NCI-H2081 (cell line): ENCODE data around the gene IGLL1.
"Not testable (repeated sequence)": the region's sequence is repeated elsewhere in the genome, so short reads cannot be mapped to it uniquely, and the experiment has no call there.

Experiments used
- DNase-seq, 2 experiments: peaks; one replicate each; lab custom pipeline; 2025; lab: John Stamatoyannopoulos, UW

Gene IGLL1

GRCh38 chr22:23562186-23562585, 17.9 kb downstream of the IGLL1 start:
- DNase-seq, result no peak

DNA sequence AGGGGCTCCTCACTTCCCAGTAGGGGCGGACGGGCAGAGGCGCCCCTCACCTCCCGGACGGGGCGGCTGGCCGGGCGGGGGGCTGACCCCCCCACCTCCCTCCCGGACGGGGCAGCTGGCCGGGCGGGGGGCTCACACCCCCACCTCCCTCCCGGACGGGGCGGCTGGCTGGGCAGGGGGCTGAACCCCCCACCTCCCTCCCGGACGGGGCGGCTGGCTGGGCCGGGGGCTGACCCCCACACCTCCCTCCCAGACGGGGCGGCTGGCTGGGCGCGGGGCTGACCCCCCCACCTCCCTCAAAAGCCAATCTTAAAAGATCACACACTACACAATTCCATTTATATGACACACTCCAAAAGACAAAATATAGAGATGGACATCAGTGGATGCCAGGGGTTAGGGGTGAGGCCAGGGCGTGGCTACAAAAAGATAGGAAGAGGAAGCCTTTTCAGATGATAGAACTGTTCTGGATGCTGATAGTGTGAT, 19.0 kb downstream of the IGLL1 start:
- not testable (repeated sequence) for DNase-seq

DNA sequence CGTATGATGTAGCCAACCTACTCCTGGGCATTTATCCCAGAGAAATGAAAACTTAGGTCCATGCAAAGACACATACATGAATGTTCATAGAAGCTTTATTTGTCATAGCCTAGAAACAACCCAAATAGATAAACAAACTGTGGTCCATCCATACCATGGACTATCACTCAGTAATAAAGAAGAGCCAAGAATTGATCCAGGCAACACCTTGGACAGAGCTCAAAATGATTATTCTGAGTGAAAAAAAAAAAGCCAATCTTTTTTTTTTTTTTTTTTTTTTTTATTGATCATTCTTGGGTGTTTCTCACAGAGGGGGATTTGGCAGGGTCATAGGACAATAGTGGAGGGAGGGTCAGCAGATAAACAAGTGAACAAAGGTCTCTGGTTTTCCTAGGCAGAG, 19.9 kb downstream of the IGLL1 start:
- not testable (repeated sequence) for DNase-seq

GRCh38 chr22:23557467-23557866, 22.6 kb downstream of the IGLL1 start:
- no peak for DNase-seq

DNA sequence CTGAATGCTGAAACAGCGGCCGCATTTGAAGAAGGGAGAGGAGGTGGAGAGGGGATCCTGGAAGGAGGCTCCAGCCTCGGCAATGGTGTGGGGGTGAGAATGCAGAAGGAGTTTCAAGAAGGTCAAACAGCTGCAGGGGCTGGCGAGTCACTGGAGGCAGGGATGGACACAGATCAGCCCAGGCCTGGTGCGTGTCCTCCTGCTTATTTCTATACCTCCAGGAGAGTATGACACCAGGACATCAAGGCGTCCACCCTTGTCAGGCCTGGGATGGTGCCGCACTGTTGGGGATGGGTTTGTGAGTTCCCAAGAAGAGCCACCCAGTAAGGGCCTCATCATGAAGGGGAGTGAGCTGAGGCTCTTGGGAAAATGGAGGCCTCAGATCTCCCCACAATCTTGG, 23.1 kb downstream of the IGLL1 start:
- DNase-seq, result no peak

- no peak for DNase-seq
Measured at GRCh38 chr22:23556026-23556620, 24.0 kb downstream of the IGLL1 start.

- DNase-seq, result no peak
Measured at GRCh38 chr22:23555118-23555517, 25.0 kb downstream of the IGLL1 start.

DNA sequence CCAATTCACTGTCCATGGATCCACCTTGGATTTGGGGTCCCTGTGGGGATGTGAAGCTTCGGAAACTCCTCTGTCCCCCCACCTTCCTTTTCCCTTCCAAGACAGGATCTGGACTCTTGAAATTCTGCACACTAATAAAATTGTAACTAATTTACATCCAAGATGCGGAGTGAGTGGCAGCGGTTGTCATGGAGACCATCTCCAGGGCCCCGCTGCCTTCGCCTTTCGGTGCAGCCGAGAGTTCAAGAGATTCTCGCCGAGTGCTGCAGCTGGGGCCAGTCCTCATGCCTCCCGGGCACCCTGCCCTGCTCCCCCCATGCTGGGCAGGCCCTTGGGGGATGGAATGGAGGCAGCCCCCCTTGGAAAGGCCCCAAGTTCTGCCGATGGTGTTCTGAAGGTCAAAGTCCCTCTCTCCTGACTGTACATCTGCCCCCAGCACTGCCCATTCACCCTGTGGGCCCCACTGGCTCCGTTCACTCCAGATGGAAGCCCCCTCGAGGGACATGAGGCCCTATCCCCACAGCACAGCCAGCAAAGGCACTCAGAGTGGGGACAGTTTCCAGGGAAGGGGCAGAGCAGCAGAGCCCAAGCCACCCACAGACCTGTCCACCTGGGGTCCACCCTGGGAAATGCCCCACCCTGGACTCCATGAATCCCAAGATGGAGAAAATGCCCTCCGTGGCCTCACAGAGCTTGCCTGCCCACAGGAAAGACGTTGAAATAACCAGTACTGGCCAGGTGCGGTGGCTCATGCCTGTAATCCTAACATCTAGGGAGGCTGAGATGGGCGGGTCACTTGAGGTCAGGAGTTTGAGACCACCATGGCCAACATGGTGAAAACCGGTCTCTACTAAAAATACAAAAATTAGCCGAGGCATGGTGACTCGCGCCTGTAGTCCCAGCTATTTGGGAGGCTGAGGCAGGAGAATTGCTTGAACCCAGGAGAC, 25.9 kb downstream of the IGLL1 start:
- no peak for DNase-seq

DNA sequence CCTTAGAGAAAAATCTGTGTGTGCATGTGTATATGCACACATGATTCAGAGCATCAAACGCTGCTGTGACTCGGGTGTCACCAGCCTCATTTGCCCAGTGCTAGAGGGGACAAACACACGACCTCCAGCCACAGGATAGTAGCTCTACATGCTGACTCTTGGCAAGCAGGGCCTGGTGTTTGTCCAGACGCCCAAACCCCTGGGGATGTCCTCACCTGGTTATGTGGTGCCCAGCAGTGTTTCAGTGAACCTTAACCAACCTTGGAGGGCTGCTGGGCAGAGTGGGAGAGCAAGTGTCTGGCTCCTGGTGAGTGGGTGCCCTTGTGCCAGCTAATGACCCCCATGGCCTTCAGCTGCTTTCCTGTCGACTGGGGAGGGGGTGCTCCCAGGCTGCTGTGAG, 26.7 kb downstream of the IGLL1 start:
- DNase-seq, result no peak

DNA sequence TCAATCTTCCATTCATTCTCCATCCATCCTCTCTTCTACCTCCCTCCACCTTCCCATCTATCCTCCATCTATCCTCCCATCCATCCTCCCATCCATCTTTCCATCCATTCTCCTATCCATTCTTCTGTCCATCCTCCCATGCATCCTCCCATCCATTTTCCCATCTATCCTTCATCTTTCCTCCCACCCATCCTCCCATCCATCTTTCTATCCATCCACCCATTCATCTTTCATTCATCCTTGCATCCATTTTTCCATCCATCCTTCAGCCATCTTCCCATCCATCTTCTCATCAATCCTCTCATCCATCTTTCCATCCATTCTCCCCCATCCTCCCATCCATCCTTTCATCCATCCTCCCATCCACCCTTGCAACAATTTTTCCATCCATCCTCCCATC, 27.5 kb downstream of the IGLL1 start:
- DNase-seq, result no peak

DNA sequence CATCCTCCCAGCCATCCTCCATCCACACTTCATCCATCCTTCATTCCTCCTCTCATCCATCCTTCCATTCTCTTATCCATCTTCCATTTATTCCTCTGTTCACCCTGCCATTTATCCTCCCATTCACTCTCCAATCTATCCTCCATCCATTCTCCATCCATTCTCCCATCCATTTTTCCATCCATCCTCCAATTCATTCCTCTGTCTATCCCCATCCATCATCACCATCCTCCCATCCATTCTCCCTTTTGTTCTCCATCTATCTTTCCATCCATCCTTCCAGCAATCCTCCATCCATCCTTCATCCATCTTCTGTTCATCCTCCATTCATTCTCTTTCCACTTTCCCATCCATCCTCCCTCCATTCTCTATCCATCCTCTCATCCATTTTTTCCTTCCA, 28.7 kb downstream of the IGLL1 start:
- DNase-seq, result no peak

DNA sequence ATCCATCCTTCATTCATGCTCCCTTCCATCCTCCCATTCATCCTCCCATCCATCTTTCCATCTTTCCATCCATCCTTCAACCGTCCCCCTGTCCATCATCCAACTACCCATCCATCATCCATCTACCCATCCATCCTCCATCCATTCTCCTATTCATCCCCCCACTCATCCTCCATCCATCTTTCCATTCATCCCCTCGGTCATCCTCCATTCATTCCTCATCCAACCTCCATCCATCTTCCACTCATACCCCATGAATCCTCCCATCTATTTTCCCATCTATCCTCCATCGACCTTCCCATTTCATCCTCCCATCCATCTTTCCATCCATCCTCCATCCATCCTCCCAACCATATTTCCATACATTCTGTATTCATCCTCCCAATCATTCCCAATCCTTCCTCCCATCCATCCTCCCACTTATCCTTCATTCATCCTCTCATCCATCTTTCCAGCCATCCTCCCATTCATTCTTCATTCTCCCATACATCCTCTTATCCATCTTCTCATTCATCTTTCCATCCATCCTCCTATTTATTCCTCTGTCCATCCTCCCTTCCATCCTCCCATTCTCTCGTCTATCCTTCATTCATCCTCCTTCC, 29.9 kb downstream of the IGLL1 start:
- DNase-seq, result no peak

DNA sequence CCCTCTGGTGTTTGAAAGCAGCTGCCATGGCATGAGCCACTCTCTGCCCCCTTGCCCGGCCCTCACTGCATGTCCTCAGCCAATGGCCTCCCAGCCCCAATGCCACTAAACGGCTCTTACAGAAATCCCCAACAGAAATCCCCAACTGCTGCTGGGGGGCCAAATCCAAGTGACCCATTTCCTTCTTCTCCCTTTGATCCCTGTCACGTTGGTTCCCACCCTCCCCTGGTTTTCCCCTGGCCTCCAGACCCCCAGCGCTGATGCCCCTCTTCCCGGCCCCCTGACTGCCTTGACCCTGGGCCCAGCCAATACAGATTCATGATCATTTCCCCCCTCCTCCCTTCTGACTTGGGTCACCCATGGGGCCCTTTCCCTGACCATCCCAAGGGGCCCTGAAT, 30.9 kb downstream of the IGLL1 start:
- no peak for DNase-seq

GRCh38 chr22:23548501-23549197, 31.4 kb downstream of the IGLL1 start:
- no peak for DNase-seq

DNA sequence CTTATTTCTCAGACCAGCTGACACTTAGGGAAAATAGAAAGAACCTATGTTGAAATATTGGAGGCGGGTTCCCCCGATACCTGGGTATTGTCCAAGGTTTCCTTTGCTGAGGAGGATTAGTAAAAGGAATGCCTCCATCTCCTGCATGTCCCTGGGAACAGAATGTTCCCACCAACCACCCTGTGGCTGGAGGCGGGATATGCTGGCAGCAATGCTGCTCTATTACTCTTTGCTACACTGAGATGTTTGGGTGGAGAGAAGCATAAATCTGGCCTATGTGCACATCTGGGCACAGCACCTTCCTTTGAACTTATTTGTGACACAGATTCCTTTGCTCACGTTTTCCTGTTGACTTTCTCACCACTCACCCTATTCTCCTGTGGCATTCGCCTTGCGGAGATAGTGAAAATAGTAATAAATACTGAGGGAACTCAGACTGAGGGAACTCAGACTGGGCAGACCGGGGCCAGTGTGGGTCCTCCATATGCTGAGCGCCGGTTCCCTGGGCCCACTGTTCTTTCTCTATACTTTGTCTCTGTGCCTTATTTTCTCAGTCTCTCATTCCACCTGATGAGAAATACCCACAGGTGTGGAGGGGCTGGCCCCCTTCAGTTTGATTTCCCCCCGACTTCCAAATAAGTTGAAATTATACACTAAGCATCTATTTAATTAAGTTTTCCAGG, 32.1 kb downstream of the IGLL1 start:
- DNase-seq, result no peak

DNA sequence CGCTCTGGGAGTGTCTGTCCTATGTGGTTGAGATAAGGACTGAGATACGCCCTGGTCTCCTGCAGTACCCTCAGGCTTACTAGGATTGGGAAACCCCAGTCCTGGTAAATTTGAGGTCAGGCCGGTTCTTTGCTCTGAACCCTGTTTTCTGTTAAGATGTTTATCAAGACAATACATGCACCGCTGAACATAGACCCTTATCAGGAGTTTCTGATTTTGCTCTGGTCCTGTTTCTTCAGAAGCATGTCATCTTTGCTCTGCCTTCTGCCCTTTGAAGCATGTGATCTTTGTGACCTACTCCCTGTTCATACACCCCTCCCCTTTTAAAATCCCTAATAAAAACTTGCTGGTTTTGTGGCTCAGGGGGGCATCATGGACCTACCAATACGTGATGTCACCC, 32.7 kb downstream of the IGLL1 start:
- DNase-seq, result not testable (repeated sequence)

DNA sequence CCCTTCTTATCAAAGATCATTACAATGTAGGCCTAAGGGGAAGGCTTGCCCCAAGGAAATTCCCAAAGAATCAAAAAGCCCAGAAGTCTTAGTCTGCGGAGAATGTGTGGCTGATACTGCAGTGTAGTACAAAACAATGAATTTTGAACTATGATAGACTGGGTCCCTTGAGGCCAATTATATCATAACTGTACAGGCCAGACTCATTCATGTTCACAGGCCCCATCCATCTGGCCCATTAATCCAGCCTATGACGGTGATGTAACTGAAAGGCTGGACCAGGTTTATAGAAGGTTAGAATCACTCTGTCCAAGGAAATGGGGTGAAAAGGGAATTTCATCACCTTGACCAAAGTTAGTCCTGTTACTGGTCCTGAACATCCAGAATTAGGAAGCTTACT, 35.2 kb downstream of the IGLL1 start:
- no peak for DNase-seq

- not testable (repeated sequence) for DNase-seq
Measured at GRCh38 chr22:23543506-23544000, 36.5 kb downstream of the IGLL1 start.

- no peak for DNase-seq
Measured at GRCh38 chr22:23542933-23543332, 37.2 kb downstream of the IGLL1 start.

- not testable (repeated sequence) for DNase-seq
Measured at GRCh38 chr22:23542391-23542790, 37.7 kb downstream of the IGLL1 start.

GRCh38 chr22:23541849-23542281, 38.2 kb downstream of the IGLL1 start:
- DNase-seq, result not testable (repeated sequence)
